ENCODE measurements around the gene UNC5A.

UNC5A gene

DNA sequence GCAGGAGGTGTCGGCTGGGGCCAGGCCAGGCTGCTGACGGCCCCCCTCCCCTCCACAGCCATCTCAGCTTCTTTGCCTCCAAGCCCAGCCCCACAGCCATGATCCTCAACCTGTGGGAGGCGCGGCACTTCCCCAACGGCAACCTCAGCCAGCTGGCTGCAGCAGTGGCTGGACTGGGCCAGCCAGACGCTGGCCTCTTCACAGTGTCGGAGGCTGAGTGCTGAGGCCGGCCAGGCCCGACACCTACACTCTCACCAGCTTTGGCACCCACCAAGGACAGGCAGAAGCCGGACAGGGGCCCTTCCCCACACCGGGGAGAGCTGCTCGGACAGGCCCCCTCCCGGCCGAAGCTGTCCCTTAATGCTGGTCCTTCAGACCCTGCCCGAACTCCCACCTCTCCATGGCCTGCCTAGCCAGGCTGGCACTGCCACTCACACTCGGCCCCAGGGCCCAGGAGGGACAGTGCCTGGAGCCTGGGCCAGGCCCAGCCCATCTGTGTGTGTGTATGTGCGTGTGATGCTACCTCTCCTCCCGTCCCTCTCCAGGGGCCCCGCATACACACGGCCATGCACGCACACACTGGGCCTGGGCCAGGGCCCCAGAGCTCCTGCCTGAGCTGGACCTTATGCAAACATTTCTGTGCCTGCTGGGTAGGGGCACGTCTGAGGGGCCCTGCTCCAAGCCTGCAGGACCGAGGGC, 69.5 kb downstream of the UNC5A start:
- DNase-seq (ENCODE audit: low read depth), result no peak

DNA sequence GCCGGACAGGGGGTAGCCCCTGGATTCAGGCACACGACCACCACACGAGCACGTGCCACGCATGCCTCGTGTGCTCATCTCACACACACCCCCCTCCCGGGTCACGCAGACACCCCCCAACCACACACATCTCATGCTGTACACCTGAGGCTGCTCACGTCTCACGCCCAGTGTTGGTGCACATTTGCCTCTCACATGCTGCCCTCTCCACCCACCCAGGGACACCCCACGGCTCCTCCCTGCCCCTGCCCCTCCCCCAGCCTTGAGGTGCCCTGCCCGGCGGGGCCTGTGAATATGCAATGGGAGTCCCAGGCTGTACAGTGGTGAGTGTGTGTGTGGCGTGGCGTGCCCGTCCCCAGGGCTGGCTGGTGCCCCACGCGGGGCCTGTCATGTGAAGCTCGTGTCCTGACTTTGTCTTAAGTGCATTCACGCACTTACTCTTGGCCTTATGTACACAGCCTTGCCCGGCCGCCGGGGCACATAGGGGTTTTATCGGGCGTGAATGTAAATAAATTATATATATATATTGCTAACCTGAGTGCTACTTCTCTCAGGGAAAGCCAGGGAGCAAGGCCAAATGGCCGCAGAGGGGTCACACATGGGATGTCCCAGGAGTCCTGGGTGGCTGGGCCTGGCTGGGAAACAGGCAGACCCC, 70.1 kb downstream of the UNC5A start:
- DNase-seq (ENCODE audit: low read depth), result no peak

DNA sequence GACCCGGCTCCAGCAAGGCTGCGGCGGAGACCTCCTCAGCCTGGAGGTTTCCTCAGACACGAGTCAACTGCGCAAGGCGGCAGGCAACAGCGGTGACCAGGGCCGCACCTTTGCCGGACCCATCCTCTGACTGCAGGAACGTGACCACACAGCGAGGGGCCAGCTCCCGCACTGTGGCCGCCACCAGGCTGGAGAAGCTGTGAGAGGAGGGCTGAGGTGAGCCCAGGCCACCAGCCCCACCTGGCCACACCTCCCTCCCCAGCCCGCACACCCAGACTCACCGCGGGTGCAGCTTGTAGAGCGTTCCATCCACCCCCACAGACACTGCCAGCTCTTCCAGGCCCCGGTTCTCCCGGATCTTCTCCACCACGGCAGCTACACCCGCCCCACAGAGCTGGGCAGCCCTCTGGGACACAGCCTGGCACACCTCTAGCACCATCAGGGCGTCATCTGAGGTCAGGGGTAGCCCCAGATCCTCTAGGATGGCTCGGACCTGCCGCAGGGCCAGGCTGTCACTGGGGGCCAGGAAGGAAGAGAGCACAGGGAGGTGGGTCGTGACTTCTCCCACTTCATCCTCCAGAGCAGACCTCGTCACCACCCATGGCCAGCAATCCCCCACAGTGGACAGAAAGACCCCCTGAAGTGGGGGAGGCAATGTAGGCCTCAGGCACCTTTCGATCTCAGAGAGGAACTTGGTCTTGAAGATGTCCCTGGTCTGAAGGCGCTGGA, 70.8 kb downstream of the UNC5A start:
- DNase-seq (ENCODE audit: low read depth), result no peak

DNA sequence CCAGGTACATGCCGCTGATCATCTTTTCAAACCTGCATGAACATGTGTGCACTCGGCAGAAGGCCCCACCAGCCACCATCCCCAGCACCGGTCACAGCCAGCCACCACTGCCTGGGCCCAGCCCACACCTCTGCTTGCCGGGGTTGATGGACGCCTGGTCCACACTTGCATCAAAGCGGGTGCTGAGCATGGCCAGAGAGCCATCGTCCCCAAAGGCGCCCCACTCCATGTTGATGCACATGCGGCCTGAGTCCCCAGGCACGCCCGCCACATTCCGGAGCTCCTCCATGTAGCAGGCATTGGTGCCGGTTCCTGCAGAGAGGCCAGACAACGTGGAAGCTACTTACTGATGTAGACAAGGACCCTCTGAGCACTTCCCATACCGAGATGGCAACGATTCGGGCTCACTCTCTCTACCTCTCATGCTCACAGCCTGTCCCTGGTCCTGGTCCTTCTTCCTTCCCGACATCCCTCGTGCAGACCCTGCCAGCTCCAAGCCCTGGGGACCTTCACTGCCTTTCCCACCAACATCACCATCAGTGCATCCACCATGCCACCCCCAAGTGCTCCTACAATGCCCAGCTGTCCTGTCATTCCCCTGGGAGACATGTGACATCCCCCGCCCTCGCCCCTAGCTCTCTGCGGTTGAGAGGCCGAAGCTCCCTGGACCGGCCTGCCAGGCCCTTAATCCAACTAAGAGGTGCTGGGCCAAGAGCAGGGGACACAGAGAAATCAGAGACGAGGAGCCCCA, 71.6 kb downstream of the UNC5A start:
- DNase-seq (ENCODE audit: low read depth), result no peak

DNA sequence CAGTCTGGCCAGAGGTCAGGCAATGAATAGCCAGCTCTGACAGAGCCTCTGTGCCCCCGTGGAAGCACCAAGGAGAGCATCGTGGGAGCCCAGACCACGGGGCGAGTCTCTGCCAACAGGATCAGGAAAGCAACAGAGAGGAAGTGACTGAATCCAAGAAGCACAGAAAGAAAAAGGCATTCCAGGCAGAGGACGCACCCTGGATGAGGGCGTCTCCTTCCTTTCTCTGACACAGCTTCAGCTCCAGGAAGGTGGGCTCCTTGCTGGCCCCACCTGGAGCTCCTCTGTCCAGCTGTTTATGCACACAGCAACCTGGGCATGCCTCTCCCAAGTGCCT, 72.2 kb downstream of the UNC5A start:
- no peak for DNase-seq (ENCODE audit: low read depth)

DNA sequence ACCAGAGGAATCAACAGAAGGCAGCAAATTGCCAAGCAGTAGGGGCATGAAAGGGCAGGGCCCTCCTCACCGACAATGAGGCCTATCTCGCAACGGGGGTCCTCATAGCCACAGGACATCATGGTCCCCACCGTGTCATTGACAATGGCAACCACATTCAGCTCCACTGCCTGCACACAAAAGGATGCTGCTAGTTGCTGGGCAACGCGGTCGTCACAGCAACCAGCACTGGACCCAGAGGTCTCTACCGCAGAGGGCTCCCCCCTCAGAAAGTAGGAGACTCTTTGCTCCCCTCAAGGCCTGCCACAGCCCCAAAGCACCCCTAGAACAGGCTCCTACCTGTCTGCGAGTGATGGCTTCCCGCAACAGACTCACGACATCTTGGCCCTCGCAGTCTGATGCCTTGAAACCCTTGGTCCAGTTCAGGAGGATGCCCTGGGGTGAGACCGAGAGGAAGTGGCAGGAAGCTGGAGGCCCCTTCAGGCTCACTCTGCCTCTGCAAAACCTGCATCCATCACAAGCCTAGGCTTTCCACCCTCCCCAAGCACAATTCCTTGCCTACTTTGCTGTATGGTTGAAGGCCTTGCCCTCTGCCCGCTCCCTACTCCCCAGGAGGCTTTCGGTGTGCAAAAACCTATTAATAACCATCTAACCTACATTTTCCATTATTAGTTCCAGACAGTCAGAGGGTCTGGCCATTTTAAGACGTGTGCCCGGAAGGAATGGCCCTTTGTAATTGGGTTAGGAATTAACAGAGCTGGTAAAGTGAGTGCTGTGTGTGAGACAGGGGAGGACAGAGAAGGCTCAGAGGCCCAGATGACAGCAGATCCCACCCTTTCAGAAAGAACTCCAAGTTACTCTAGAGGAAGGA, 73.6 kb downstream of the UNC5A start:
- DNase-seq (ENCODE audit: low read depth), result no peak

DNA sequence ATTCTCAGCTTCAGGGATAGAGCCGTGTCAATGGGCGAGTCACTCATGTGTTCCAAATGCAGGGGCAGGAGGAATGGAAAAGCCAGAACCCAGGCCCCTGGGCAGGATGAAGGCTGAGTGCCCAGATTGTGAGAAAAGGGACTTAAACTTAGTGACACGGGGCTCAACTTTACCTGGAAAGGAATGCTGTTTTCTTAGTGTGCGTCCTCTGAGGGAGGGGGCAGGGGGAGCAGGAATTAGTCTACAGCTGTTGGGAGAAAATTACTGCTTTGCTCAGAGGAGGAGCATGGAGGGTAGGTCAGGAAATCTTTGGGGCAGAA, 74.2 kb downstream of the UNC5A start:
- DNase-seq (ENCODE audit: low read depth), result no peak

DNA sequence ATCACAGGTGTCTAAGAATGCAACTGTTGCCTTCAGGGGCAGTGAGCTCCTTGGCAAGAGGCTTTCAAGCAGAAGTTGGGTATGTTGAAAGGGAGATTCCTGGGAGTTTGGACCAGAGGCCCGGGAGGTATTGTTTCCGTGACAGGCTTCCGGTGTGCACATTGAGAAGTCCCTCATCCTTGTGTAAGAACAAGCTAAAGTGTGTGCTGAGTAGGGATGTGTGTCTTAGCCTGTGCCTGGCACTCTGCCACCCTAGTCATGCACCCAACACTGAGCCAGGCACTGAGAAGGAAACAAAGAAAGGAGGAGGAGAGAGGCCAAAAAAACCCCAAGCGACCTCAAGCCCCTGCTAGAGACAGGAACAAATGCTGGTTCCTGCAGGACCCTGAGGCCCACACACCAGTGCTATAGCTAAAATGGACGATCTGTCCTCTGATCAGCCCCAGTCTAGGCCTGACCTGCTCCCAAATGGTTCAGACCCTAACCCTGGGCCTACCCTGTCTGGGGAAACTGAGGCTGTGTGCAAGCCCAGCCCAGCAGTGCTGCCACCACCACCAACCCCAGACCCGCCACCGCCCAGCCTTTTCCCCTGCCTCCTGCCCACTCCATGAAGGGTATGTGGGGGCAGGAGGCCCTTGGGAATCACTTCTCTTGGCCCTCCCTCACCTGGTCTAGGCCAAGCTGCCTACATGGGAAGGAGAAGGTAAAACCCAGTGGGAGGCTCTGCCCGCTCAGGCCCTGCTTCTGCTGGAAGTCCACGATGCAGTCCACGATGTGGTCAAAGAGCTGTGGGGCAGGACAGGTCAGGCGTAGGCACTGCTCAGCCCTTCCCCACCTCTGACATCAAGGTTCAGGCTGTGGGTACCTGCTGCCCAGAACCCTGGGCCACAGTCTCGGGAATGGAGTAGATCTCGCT, 76.2 kb downstream of the UNC5A start:
- DNase-seq (ENCODE audit: low read depth), result no peak

DNA sequence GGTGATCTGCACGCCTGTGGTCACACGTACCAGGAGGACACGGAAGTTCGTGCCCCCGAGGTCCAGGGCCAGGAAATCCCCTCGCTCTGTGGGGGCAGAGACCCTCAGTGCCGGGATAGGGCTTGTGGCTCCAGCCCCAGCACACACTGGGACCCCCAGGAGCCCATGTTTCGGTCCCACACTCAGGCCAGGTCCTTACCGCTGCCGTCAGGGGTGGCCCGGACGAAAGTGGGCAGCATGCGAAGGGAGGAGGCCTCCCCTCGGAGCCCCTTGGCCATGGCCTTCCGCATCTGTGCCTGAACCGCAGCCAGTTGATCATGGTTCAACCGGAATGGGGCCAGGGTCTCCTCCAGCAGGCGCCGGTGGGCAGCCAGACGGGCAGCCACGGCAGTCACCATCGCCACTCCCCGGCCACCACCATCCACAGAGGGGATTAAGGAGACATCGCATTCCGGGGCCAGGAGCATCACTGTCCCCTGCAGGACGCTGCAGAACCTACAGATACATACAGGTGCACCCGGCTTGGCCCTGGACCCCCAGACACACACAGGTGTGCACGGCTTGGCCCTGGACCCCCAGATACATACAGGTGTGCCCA, 77.0 kb downstream of the UNC5A start:
- no peak for DNase-seq (ENCODE audit: low read depth)

DNA sequence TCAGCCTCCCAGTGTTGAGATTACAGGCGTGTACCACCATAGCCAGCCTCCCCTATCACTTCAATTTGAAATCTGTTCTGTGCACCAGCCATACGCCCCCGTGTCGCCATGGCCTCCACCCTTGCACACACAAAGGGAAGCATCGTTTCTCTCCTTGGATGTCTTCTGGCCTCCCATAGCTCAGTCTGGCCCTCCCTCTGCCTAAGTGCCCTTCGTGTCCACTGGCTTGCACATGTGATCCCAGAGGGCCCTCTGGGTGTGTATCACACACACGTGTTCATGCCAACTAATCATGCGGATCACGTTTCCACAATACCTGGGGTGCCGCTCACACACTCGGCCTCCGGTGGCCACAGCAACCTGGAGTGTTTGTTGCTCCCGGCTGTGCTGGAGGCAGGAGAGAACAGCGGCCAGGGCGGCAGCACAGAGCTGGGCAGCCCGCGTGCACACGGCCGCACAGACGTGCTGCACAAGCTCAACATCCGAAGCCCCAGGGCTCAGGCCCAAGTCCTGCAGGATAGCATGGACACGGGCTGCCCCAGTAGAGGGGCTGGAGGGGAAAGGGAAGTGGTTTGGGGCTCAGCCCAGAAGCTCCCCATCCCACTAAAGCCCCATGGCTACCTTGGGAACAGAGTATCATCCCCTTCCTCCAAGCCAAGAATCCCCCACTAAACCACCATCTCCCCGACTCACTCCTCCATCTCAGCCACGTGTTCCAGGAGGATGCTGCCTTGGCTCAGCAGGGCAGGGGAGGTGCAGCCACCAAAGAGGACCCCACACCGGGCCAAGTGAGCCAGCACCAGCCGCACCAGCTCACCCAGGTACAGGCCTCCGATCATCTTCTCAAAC, 77.9 kb downstream of the UNC5A start:
- no peak for DNase-seq (ENCODE audit: low read depth)

DNA sequence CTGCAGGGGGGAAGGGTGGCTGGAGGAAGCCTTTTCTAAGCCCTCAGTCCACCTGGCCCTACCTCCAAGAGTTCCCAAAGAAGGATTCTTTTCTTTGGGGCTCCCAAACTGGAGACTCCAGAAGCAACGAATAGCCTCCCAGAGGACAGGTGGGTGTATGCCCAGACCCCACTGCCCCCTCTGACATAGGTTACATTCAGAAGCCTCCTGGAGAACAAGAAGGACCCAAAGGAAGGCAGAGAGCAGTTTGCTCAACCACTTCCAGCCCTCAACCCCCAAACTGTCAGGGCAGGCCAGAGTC, 78.5 kb downstream of the UNC5A start:
- no peak for DNase-seq (ENCODE audit: low read depth)

DNA sequence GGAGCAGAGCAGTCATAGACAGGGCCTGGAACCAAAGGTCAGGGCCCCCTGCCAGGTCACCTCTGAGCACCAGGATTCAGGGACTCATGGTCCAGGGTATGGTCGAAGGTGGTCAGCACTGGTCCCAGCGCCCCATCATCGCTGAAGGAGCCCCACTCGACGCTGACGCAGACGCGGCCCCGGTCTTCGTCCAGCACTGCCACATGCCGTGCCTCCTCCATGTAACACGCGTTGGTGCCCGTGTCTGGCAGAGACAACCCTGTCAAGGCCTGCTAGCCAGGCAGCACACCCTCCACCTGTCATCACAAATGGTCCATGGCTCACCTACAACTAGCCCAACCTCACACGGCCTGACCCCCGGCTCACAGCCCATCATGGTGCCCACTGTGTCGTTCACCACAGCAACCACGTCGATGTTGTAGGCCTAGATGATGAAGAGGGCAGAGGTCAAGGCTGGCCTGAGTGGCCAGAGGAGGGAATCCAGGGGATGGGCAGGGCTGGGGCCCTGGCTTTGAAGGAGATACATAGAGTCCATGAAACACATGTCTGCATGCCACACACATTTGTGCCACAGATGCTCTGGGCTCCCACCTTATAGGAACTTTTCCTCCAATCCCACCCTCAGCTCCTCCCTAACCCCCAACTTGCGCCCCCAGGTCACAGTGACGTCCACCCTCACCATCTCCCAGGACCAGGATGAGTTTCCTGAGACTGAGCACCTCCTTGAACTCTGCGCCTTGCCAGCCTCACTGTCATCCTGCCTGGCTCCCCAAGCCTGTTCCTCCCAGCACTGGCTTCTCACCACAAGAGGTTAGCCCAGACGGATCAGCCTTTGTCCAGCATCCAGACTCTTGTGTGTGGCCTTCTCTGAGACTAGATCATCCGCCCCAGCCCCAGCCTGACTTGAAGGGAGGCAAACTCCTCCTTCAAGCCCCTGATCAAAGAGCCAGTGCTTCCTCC, 79.2 kb downstream of the UNC5A start:
- no peak for DNase-seq (ENCODE audit: low read depth)

DNA sequence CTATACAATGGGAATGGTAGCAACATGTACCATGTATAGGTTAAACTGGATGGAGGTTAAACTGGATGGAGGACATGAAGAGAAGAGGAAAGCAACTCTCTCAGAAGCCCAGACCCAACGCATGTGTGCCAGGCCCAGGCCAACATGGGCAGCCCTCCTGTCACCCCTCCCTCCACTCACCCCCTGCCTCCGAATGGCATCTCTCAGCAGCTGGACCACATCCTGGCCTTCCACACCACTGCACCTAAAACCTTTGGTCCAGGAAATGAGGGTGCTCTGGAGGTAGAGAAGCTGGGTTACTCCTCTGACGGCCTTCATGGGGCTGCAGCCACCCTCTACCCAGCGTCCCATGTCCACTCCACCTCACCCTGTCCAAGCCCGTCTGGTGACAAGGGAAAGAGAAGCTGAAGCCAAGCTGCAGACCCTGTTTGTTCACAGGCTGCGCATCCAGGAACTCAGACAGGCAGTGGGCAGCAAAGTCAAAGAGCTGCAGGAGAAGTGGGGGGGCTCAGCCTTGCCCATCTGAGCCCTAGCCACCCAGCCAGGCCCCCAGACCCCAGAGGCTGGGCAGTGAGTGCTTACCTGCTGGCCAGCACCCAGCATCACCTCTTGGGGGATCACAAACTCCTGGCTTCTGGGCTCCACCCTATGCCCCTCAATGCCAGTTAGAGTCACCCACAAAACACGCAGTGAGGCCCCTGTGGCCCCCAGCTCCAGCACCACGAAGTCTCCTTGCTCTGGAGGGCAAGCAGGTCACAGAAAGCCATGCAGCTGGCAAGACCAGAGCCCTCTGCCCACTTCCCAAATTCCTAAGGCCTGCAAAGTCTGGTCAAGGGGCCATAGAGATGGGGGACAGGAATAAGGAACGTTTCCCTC, 80.3 kb downstream of the UNC5A start:
- no peak for DNase-seq (ENCODE audit: low read depth)

DNA sequence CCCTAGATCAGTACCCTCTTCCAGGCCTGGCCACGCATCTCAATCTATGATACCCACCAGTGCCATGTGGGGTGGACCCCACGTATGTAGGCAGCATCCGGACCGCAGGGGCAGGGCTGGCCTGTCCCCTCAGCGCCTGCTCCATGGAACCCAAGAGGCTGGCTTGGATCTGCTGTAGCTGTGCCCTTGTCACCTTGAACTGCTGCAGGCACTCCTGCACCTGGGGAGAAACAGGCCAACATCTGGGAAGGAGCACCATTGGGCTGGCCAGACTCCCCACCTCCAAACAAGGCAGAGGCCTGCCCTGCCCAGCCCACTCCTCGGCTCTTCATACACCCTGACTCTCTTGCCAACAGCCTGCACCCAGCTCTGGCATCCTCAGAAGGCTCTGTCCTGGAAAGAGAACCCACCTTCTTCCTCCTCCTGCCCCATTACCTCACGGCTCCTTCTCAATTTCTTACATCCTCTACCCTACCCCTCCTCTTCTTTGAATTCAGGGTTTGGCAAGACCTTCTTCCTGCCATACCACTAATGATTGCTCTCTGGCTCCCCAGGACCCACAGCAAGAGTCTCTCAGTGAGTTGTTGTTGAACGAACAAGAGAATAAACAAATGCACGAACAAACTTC, 81.1 kb downstream of the UNC5A start:
- DNase-seq (ENCODE audit: low read depth), result no peak

DNA sequence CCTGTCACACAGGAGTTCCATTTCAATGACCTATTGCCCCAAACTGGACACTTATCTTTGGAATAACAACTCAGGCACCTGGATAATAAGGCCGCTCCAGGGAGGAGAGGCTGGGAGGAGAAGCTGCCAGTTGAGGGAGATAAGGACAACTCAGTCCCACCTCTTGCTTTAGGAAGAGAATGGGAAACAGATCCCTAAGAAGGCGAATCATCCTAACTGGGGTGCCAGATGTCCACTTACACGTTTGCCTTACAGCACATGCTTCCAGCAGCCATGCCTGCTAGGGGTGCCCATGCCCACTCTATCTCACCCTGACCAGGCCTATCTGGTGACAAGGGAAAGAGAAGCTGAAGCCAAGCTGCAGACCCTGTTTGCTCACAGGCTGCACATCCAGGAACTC, 82.3 kb downstream of the UNC5A start:
- no peak for DNase-seq (ENCODE audit: low read depth)

DNA sequence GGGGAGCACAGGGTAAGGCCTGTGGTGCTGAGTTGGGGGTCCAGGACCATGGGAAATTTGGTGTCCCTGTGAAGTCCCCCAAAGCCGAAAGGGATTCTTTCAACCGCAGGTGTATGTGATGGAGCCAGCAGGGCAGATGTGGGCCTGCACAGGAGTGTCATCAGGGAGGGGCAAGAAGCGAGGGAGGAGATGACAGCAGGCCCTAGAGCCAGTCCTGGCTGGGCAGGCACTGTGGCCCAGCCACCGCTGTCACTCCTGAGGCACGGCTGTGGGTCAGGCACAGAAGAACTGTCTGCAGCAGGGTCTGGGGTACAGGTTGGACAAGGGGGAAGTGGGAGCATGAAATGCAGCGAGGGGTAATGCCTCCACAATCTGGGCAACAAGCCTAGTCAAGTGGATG, 83.9 kb downstream of the UNC5A start:
- DNase-seq (ENCODE audit: low read depth), result no peak

DNA sequence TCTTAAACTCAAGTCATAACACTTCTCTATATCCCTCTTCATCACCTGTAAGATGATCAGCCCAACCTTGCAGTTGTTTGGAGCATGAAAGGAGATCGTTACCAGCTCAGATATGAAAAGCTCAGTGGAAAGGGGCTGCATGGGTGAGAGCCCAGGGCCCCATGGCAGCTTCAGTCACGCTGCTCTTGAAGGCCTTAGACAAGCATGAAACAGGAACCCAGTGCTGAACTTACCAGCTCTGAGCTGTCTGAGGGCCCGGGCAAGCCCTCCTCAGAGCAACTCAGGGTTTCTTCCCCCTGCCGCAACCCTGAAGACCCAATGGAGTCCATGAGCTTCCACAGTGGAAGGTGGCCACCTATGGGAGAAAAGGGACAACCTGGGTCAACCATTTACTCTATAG, 85.5 kb downstream of the UNC5A start:
- no peak for DNase-seq (ENCODE audit: low read depth)

Measured in stimulated activated CD4-positive, alpha-beta T cell treated with anti-CD3 and anti-CD28 coated beads, Interleukin-2, amount 100 ng/mL, for 4 hours (primary cell).